GM12878 (cell line): Measurements from ENCODE around the gene ZNF574. TPM values are rescaled to one million over a fixed set of nuclear protein-coding genes. Genes with fewer than 3 reads are reported as not detected.

Experiments used
- CTCF ChIP-seq, 3 experiments: IDR thresholded peaks in 2 of 3; conservative IDR thresholded peaks in 1 of 3; 2 replicates each; pipeline ENCODE4 v1.5.1; 2011; ENCODE audit warnings: low read depth in 3 of 3, low read length in 3 of 3, mild to moderate bottlenecking in 3 of 3, control low read depth in 2 of 3, moderate library complexity in 2 of 3, inconsistent platforms in 1 of 3, mixed read lengths in 1 of 3; ENCODE audit not compliant: control insufficient read depth in 2 of 3, insufficient read depth in 1 of 3; ENCODE audit errors: extremely low read depth in 1 of 3
- E2F8 ChIP-seq: fragments of 450-650 bp; IDR thresholded peaks from 2 replicates; pipeline ENCODE4 v1.6.1; 2018; ENCODE audit warnings: mild to moderate bottlenecking, low read depth, moderate library complexity; ENCODE audit not compliant: partially characterized antibody
- GATAD2B ChIP-seq: fragments of 450-650 bp; conservative IDR thresholded peaks from 2 replicates; pipeline ENCODE4 v1.6.1; 2017; ENCODE audit warnings: low read depth, mild to moderate bottlenecking, moderate library complexity
- HDAC2 ChIP-seq: fragments of 200-600 bp; sonication (generic); IDR thresholded peaks from 2 replicates; pipeline ENCODE4 v1.6.1; 2017
- HDGF ChIP-seq: fragments of 450-650 bp; IDR thresholded peaks from 2 replicates; pipeline ENCODE4 v1.6.1; 2016; ENCODE audit warnings: antibody characterized with exemption
- NR2F1 ChIP-seq: fragments of 450-650 bp; conservative IDR thresholded peaks from 2 replicates; pipeline ENCODE4 v1.6.1; 2017; ENCODE audit warnings: mild to moderate bottlenecking
- PAX5 ChIP-seq: IDR thresholded peaks from 2 replicates; pipeline ENCODE4 v1.6.1; 2011; ENCODE audit warnings: low read depth, low read length, borderline replicate concordance
- POU2F2 ChIP-seq: IDR thresholded peaks from 3 replicates; pipeline ENCODE4 v1.6.1; 2011; ENCODE audit warnings: low read depth, mild to moderate bottlenecking, low read length, borderline replicate concordance
- TBL1XR1 ChIP-seq: IDR thresholded peaks from 2 replicates; pipeline ENCODE4 v1.6.1; 2012; ENCODE audit warnings: low read depth, low read length, improper control_type of control experiment
- TCF7 ChIP-seq: IDR thresholded peaks from 2 replicates; pipeline ENCODE4 v1.6.1; 2014; ENCODE audit warnings: antibody characterized with exemption, borderline replicate concordance
- ZSCAN29 ChIP-seq: fragments of 450-650 bp; IDR thresholded peaks from 2 replicates; pipeline ENCODE4 v1.6.1; 2017; ENCODE audit warnings: mild to moderate bottlenecking, moderate library complexity
- polyA plus RNA-seq, 11 experiments: library from polyadenylated mRNA; depleted of rRNA in 4 of 11; unstranded in 6 of 11; stranded (reverse) in 5 of 11; fragments of >200 nt; fragmentation: Nextera tagmentation in 4 of 11; fragmentation: Illumina TruSeq in 1 of 11; extraction: Ambion mirVana in 4 of 11; extraction: Trizol in 1 of 11; gene quantifications; 1 replicate in 1 of 11; 2 replicates in 10 of 11; pipeline versions ENCODE4 v1.2.1 to v1.2.3, GENCODE V29; 2011 to 2016; ENCODE audit warnings: inconsistent platforms in 2 of 11, missing spikeins in 2 of 11, low read depth in 1 of 11
- total RNA-seq, 4 experiments: library from RNA; depleted of rRNA in 3 of 4; stranded (reverse); fragments of >200 nt in 3 of 4; fragmentation: Illumina TruSeq in 1 of 4; extraction: Trizol in 1 of 4; gene quantifications; 2 replicates each; pipeline versions ENCODE4 v1.2.1 to v1.2.3, GENCODE V29; 2013 to 2021
- TF ChIP-seq, protein P1 (sequence below): fragments of 450-650 bp; conservative IDR thresholded peaks from 2 replicates; pipeline ENCODE4 v1.6.1; 2017; ENCODE audit warnings: mild to moderate bottlenecking, moderate library complexity
- TF ChIP-seq, protein P2 (sequence below): IDR thresholded peaks from 2 replicates; pipeline ENCODE4 v1.6.1; 2012; ENCODE audit warnings: improper control_type of control experiment, low read depth, low read length; ENCODE audit not compliant: insufficient replicate concordance
- TF ChIP-seq, protein P3 (sequence below): fragments of 450-650 bp; IDR thresholded peaks from 2 replicates; pipeline ENCODE4 v1.6.1; 2017; ENCODE audit warnings: mild to moderate bottlenecking

ZNF574 gene
- total and polyA plus RNA-seq, 10 of the 15 experiments (the other 5 are each of a cell fraction or from before 2014, with no cell fraction given), result 0.32 to 25.6 (median 11.4) TPM

- TF ChIP-seq, protein P1, sequence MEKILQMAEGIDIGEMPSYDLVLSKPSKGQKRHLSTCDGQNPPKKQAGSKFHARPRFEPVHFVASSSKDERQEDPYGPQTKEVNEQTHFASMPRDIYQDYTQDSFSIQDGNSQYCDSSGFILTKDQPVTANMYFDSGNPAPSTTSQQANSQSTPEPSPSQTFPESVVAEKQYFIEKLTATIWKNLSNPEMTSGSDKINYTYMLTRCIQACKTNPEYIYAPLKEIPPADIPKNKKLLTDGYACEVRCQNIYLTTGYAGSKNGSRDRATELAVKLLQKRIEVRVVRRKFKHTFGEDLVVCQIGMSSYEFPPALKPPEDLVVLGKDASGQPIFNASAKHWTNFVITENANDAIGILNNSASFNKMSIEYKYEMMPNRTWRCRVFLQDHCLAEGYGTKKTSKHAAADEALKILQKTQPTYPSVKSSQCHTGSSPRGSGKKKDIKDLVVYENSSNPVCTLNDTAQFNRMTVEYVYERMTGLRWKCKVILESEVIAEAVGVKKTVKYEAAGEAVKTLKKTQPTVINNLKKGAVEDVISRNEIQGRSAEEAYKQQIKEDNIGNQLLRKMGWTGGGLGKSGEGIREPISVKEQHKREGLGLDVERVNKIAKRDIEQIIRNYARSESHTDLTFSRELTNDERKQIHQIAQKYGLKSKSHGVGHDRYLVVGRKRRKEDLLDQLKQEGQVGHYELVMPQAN, result peak; percentile 89
- no peak; the same call in 1 of the 2 replicates for TF ChIP-seq PAX5
- TF ChIP-seq ZSCAN29, result 0 out of 2 replicates have a peak, but pooled peaks have one; percentile 35
- TF ChIP-seq, protein P2, sequence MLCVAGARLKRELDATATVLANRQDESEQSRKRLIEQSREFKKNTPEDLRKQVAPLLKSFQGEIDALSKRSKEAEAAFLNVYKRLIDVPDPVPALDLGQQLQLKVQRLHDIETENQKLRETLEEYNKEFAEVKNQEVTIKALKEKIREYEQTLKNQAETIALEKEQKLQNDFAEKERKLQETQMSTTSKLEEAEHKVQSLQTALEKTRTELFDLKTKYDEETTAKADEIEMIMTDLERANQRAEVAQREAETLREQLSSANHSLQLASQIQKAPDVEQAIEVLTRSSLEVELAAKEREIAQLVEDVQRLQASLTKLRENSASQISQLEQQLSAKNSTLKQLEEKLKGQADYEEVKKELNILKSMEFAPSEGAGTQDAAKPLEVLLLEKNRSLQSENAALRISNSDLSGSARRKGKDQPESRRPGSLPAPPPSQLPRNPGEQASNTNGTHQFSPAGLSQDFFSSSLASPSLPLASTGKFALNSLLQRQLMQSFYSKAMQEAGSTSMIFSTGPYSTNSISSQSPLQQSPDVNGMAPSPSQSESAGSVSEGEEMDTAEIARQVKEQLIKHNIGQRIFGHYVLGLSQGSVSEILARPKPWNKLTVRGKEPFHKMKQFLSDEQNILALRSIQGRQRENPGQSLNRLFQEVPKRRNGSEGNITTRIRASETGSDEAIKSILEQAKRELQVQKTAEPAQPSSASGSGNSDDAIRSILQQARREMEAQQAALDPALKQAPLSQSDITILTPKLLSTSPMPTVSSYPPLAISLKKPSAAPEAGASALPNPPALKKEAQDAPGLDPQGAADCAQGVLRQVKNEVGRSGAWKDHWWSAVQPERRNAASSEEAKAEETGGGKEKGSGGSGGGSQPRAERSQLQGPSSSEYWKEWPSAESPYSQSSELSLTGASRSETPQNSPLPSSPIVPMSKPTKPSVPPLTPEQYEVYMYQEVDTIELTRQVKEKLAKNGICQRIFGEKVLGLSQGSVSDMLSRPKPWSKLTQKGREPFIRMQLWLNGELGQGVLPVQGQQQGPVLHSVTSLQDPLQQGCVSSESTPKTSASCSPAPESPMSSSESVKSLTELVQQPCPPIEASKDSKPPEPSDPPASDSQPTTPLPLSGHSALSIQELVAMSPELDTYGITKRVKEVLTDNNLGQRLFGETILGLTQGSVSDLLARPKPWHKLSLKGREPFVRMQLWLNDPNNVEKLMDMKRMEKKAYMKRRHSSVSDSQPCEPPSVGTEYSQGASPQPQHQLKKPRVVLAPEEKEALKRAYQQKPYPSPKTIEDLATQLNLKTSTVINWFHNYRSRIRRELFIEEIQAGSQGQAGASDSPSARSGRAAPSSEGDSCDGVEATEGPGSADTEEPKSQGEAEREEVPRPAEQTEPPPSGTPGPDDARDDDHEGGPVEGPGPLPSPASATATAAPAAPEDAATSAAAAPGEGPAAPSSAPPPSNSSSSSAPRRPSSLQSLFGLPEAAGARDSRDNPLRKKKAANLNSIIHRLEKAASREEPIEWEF, result no peak
- TF ChIP-seq, protein P3, sequence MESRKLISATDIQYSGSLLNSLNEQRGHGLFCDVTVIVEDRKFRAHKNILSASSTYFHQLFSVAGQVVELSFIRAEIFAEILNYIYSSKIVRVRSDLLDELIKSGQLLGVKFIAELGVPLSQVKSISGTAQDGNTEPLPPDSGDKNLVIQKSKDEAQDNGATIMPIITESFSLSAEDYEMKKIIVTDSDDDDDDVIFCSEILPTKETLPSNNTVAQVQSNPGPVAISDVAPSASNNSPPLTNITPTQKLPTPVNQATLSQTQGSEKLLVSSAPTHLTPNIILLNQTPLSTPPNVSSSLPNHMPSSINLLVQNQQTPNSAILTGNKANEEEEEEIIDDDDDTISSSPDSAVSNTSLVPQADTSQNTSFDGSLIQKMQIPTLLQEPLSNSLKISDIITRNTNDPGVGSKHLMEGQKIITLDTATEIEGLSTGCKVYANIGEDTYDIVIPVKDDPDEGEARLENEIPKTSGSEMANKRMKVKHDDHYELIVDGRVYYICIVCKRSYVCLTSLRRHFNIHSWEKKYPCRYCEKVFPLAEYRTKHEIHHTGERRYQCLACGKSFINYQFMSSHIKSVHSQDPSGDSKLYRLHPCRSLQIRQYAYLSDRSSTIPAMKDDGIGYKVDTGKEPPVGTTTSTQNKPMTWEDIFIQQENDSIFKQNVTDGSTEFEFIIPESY, result no peak
- peak; percentile 65; the same call in 1 of the 2 replicates for TF ChIP-seq NR2F1
- TF ChIP-seq E2F8, result no peak
- no peak for TF ChIP-seq TBL1XR1
- TF ChIP-seq HDGF, result peak; percentile 98
- no peak for TF ChIP-seq CTCF (IDR thresholded peaks at IDR 0.05 in 2 of 3, conservative IDR thresholded peaks at IDR 0.05 in 1 of 3; ENCODE audit: control insufficient read depth in 2 of 3, extremely low read depth in 1 of 3, insufficient read depth in 1 of 3, low read depth in 3 of 3, low read length in 3 of 3)
- TF ChIP-seq TCF7, result no peak
- peak; percentile 49; the same call in 2 of the 3 replicates for TF ChIP-seq POU2F2
- TF ChIP-seq GATAD2B, result 0 out of 2 replicates have a peak, but pooled peaks have one; percentile 61
- no peak for TF ChIP-seq HDAC2
These were observed at the start of gene ZNF574 (continued) for GRCh38 chr19:42075616-42076379.
